IPS-NIHi7 (cell line): Measurements from ENCODE around the gene GABPB2.

Experiments used
- DNase-seq: peaks from one replicate; pipeline ENCODE4 v3.0.0; 2012; ENCODE audit warnings: mixed read lengths; ENCODE audit errors: extremely low spot score

The GABPB2 gene

GRCh38 chr1:151133018-151133806 is 62.7 kb downstream of the GABPB2 start:
- peak; percentile 54 for DNase-seq

GRCh38 chr1:151134396-151134795 is 63.8 kb downstream of the GABPB2 start:
- DNase-seq: no peak

- no peak for DNase-seq
These were observed 64.4 kb downstream of the GABPB2 start for GRCh38 chr1:151134991-151135390.

GRCh38 chr1:151135433-151136385 is 65.1 kb downstream of the GABPB2 start:
- no peak for DNase-seq

- no peak for DNase-seq
These were observed 67.2 kb downstream of the GABPB2 start for GRCh38 chr1:151137789-151138188.

GRCh38 chr1:151142411-151143056 is 72.0 kb downstream of the GABPB2 start:
- DNase-seq: no peak

GRCh38 chr1:151143057-151143435 is 72.5 kb downstream of the GABPB2 start:
- DNase-seq: no peak

- peak; percentile 28 for DNase-seq
These were observed 73.4 kb downstream of the GABPB2 start for GRCh38 chr1:151143986-151144385.

GRCh38 chr1:151144474-151145303 is 74.1 kb downstream of the GABPB2 start:
- DNase-seq: no peak

- DNase-seq: peak; percentile 27
These were observed 74.9 kb downstream of the GABPB2 start for GRCh38 chr1:151145304-151146071.

- no peak for DNase-seq
These were observed 75.5 kb downstream of the GABPB2 start for GRCh38 chr1:151146072-151146411.

GRCh38 chr1:151146412-151147131 is 76.0 kb downstream of the GABPB2 start, which contains the start of gene SEMA6C:
TSS of gene SEMA6C (minus strand) at chr1:151146631. CDS start at chr1:151142621, 4,010 bp downstream.
- DNase-seq: peak; percentile 95

- no peak for DNase-seq
These were observed 76.6 kb downstream of the GABPB2 start for GRCh38 chr1:151147132-151147503.

- no peak for DNase-seq
These were observed 77.1 kb downstream of the GABPB2 start for GRCh38 chr1:151147665-151148064.

- DNase-seq: no peak
These were observed 85.9 kb downstream of the GABPB2 start, which contains the start of gene TNFAIP8L2 for GRCh38 chr1:151156515-151156819. TSS of gene TNFAIP8L2 (plus strand) at chr1:151156649. CDS start at chr1:151158698, 2,049 bp downstream.

- DNase-seq: no peak
These were observed 86.5 kb downstream of the GABPB2 start for GRCh38 chr1:151157067-151157531.

GRCh38 chr1:151158326-151158725 is 87.8 kb downstream of the GABPB2 start:
- no peak for DNase-seq

GRCh38 chr1:151158751-151159251 is 88.2 kb downstream of the GABPB2 start:
- DNase-seq: no peak

GRCh38 chr1:151159373-151159772 is 88.8 kb downstream of the GABPB2 start:
- DNase-seq: no peak
